Osteocyte (in vitro differentiated cells): ENCODE results near the gene SLC8A1. TPM values are rescaled to one million over a fixed set of nuclear protein-coding genes. Genes with fewer than 3 reads are reported as not detected.
A peak's percentile ranks its signal among the peaks of the same experiment; 100 is the strongest.

Experiments used
- DNase-seq: peaks from one replicate; pipeline ENCODE4 v3.0.0; 2021; ENCODE audit warnings: mixed read lengths; ENCODE audit not compliant: unreplicated experiment; ENCODE audit errors: extremely low spot score
- H3K27ac Mint-ChIP-seq: one replicate; pipeline ENCODE4 v1.8.0; 2021; ENCODE audit warnings: mild to moderate bottlenecking, mixed read lengths; ENCODE audit not compliant: unreplicated experiment
- H3K27me3 Mint-ChIP-seq: one replicate; pipeline ENCODE4 v1.8.0; 2021; ENCODE audit warnings: mixed read lengths; ENCODE audit not compliant: unreplicated experiment
- H3K36me3 Mint-ChIP-seq: one replicate; pipeline ENCODE4 v1.8.0; 2021; ENCODE audit warnings: mixed read lengths; ENCODE audit not compliant: unreplicated experiment
- H3K4me1 Mint-ChIP-seq: one replicate; pipeline ENCODE4 v1.8.0; 2021; ENCODE audit warnings: mixed read lengths; ENCODE audit not compliant: unreplicated experiment
- H3K4me3 Mint-ChIP-seq: one replicate; pipeline ENCODE4 v1.8.0; 2021; ENCODE audit warnings: mild to moderate bottlenecking, moderate library complexity, mixed read lengths; ENCODE audit not compliant: unreplicated experiment
- H3K9me3 Mint-ChIP-seq: one replicate; pipeline ENCODE4 v1.8.0; 2021; ENCODE audit warnings: mixed read lengths; ENCODE audit not compliant: unreplicated experiment
- CTCF ChIP-seq: fragments of 200-600 bp; sonication (generic); IDR thresholded peaks from 2 replicates; pipeline ENCODE4 v1.5.0; 2021; ENCODE audit warnings: antibody characterized with exemption, mild to moderate bottlenecking, moderate library complexity
- total RNA-seq: library from RNA; stranded (reverse); gene quantifications from 2 replicates; pipeline ENCODE4 v1.2.1, GENCODE V29; 2021

SLC8A1 gene
- total RNA-seq, 1 donor from 2014 or later: 17.3 TPM

DNA sequence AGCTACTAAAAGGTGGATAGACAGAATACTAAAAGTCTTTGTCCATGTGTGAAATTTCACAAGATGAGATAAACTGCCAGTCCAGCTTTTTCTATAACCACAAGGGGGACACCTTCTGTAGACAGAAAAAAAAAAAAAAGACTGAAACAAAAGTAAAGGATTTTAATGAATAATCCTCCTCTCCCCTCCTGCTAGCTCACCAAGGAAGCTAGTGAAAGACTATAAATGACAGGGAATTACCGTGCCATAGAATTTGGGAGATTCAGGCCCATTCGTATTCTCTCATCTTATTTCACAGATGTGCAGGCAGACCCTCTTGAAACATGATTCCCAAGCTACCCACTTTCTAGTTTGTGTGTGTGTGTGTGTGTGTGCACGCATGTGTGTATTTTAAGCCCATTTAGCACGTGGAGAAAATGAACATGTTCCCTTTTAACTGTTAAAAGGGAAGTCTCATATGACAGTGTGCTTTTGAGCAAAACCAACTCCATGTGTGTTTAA is 36.3 kb upstream of the SLC8A1 start:
- Mint-ChIP-seq H3K36me3 (no peaks in the 10 kb centered on the region), H3K4me3 (no peak overlapping the region), H3K9me3 (no peaks in the 10 kb centered on the region), H3K27me3 (peaks cover 3% of the 10 kb centered on the region), H3K4me1 (peaks cover 11% of the 10 kb centered on the region), H3K27ac (no peak overlapping the region)
- DNase-seq: no peak
- peak; percentile 58 for TF ChIP-seq CTCF

GRCh38 chr2:40487602-40488001 is 35.7 kb upstream of the SLC8A1 start:
- no peak overlapping the region for H3K27ac Mint-ChIP-seq
- peaks cover 11% of the 10 kb centered on the region for H3K4me1 Mint-ChIP-seq
- no peak for TF ChIP-seq CTCF
- no peak overlapping the region for H3K4me3 Mint-ChIP-seq
- no peak for DNase-seq
- H3K9me3 Mint-ChIP-seq: no peaks in the 10 kb centered on the region
- no peaks in the 10 kb centered on the region for H3K36me3 Mint-ChIP-seq
- H3K27me3 Mint-ChIP-seq: peaks cover 3% of the 10 kb centered on the region

DNA sequence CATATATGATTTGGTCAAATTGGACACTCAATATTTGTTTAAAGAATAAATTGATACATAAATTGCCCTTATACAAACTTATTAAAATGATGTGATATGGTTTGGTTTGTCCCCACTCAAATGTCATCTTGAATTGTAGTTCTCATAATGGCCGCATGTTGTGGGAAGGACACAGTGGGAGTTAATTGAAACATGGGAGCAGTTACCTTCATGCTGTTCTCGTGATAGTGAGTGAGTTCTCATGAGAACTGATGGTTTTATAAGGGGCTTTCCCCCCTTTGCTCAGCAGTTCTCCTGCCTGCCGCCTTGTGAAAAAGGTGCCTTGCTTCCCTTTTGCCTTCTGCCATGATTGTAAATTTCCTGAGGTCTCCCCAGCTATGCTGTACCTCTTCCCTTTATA is 34.0 kb upstream of the SLC8A1 start:
- no peaks in the 10 kb centered on the region for H3K36me3 Mint-ChIP-seq
- no peak overlapping the region for H3K27ac Mint-ChIP-seq
- no peak overlapping the region for H3K4me3 Mint-ChIP-seq
- no peak for DNase-seq
- peaks cover 7% of the 10 kb centered on the region for H3K27me3 Mint-ChIP-seq
- TF ChIP-seq CTCF: no peak
- H3K9me3 Mint-ChIP-seq: no peaks in the 10 kb centered on the region
- H3K4me1 Mint-ChIP-seq: peaks cover 11% of the 10 kb centered on the region

DNA sequence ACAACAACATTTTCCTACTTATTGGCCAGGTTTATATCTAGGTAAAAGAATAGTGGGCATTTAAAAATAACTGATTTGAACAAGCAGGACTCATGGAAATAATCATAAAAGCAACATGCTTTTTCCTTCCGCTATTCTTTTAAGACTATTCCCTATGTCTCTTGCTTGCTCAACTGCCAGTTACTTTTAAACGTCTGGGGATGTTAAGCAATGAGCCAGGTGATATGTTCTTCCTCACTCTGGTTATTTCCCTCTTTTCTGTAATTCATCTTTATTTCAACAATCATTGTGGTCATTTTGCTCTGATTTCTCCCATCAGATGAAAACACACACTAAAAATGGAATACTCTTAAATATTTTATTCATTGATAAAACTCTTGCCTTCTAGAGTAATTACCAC is 33.4 kb upstream of the SLC8A1 start:
- Mint-ChIP-seq H3K36me3 (no peaks in the 10 kb centered on the region), H3K4me3 (no peak overlapping the region), H3K27ac (no peak overlapping the region), H3K9me3 (no peaks in the 10 kb centered on the region), H3K27me3 (peaks cover 12% of the 10 kb centered on the region), H3K4me1 (peaks cover 11% of the 10 kb centered on the region)
- TF ChIP-seq CTCF: no peak
- DNase-seq: no peak

GRCh38 chr2:40483549-40484243 is 31.8 kb upstream of the SLC8A1 start:
- no peaks in the 10 kb centered on the region for H3K9me3 Mint-ChIP-seq
- no peak for DNase-seq
- no peak overlapping the region for H3K4me3 Mint-ChIP-seq
- peaks cover 16% of the 10 kb centered on the region for H3K27me3 Mint-ChIP-seq
- no peak overlapping the region for H3K27ac Mint-ChIP-seq
- TF ChIP-seq CTCF: no peak
- no peaks in the 10 kb centered on the region for H3K36me3 Mint-ChIP-seq
- peaks cover 5% of the 10 kb centered on the region for H3K4me1 Mint-ChIP-seq
